GM13976 (cell line): Measurements from ENCODE around the gene MLXIPL.

Source experiments
- DNase-seq: peaks from one replicate; pipeline ENCODE4 v3.0.0; 2012; ENCODE audit warnings: low spot score
- CTCF ChIP-seq: IDR thresholded peaks from 2 replicates; pipeline ENCODE4 v1.5.1; 2012; ENCODE audit warnings: borderline replicate concordance, mild to moderate bottlenecking; ENCODE audit not compliant: insufficient read depth; ENCODE audit errors: extremely low read depth, missing control alignments, control extremely low read depth
- in situ Hi-C: fragments of 300-500 bp; cut with MboI; formaldehyde crosslinking; loops from one replicate; pipeline ENCODE4 v1.12.0; 2022; ENCODE audit warnings: low sequenced_read_pairs, mixed read lengths, inconsistent platforms; ENCODE audit not compliant: unreplicated experiment

MLXIPL gene

DNA sequence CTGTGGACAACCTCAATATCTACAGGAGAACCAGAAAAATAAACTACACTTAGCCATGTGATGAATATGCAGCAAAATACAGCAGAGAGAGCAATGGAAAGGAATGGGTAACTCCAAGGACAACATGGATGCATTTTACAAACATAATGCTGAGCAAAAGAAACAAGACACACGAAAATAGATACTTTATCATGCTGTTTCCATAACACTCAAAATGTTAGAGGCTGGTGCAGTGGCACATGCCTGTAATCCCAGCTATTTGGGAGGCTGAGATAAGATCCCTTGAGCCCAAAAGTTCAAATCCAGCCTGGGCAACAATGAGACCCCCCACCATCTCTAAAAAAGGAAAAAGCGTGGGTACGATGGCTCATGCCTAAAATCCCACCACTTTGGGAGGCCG is 75.1 kb downstream of the MLXIPL start:
- no peak for TF ChIP-seq CTCF
- in situ Hi-C loops: no loop called here
- no peak for DNase-seq

GRCh38 chr7:73547841-73548240 is 76.5 kb downstream of the MLXIPL start:
- no peak for TF ChIP-seq CTCF
- no peak for DNase-seq
- in situ Hi-C loops: no loop called here

- DNase-seq: no peak
- in situ Hi-C loops: no loop called here
- TF ChIP-seq CTCF: no peak
Observed at GRCh38 chr7:73544678-73545077, 79.6 kb downstream of the MLXIPL start.
